Naive thymus-derived CD8-positive, alpha-beta T cell (primary cell): Measurements from ENCODE around the gene ARFRP1. TPM values are rescaled to one million over a fixed set of nuclear protein-coding genes. Genes with fewer than 3 reads are reported as not detected.

Experiments used
- ATAC-seq, 2 donors: fragments of 150-1000 bp; cut with Tn5 transposase in 1 of 2; sonication (Bioruptor Pico), chemical (Tn5 transposase) in 1 of 2; 1 replicate in 1 of 2; 2 replicates in 1 of 2; pipeline ENCODE4 v1.10.0; 2021; ENCODE audit warnings: mild to moderate bottlenecking in 2 of 2, moderate library complexity in 2 of 2
- POLR2A ChIA-PET: fragments of 350-600 bp; sonication (Branson Sonifier 250); formaldehyde crosslinking; loops from one replicate; lab custom pipeline; 2021; ENCODE audit warnings: antibody characterized with exemption; lab: Charles Lee
- DNase-seq, 10 donors: peaks; one replicate each; pipeline versions ENCODE4 v3.0.0 to v3.0.0-alpha.2; 2020 to 2022
- H3K27ac Mint-ChIP-seq, 10 donors: one replicate each; pipeline ENCODE4 v1.8.0; 2020 to 2022; ENCODE audit warnings: mild to moderate bottlenecking in 10 of 10, mixed read lengths in 10 of 10, moderate library complexity in 4 of 10, inconsistent platforms in 1 of 10
- H3K27me3 Mint-ChIP-seq, 5 donors: one replicate each; pipeline ENCODE4 v1.8.0; 2021 to 2022; ENCODE audit warnings: mixed read lengths in 5 of 5
- H3K36me3 Mint-ChIP-seq, 3 donors: one replicate each; pipeline ENCODE4 v1.8.0; 2020 to 2022; ENCODE audit warnings: mixed read lengths in 3 of 3, mild to moderate bottlenecking in 2 of 3, inconsistent platforms in 1 of 3
- H3K4me1 Mint-ChIP-seq, 4 donors: one replicate each; pipeline ENCODE4 v1.8.0; 2021 to 2022; ENCODE audit warnings: mixed read lengths in 4 of 4
- H3K4me3 Mint-ChIP-seq, 10 donors: one replicate each; pipeline ENCODE4 v1.8.0; 2020 to 2022; ENCODE audit warnings: mild to moderate bottlenecking in 10 of 10, mixed read lengths in 10 of 10, moderate library complexity in 6 of 10, inconsistent platforms in 1 of 10
- H3K9me3 Mint-ChIP-seq, 9 donors: one replicate each; pipeline ENCODE4 v1.8.0; 2020 to 2022; ENCODE audit warnings: mixed read lengths in 9 of 9, mild to moderate bottlenecking in 3 of 9, inconsistent platforms in 1 of 9, moderate library complexity in 1 of 9
- polyA plus RNA-seq, 3 donors: library from polyadenylated mRNA; unstranded; fragments of 300-500 nt; fragmentation: Illumina TruSeq; gene quantifications; one replicate each; pipeline ENCODE4 v1.2.3, GENCODE V29; 2021
- total RNA-seq, 8 experiments: library from RNA in 2 of 8; stranded (reverse) in 2 of 8; gene quantifications; one replicate each; pipeline ENCODE4 v1.2.3 and lab custom pipeline; 2021 to 2026

The ARFRP1 gene
- total and polyA plus RNA-seq, 5 experiments from 2014 or later: 60.1 to 108 (median 92.1) TPM

GRCh38 chr20:63718996-63719395 lies 11.2 kb upstream of the ARFRP1 start:
- POLR2A ChIA-PET: interaction anchor here (0.6 to 1.6 kb wide), 3 partner anchors 8 to 11 kb away, joined by 3 to 17 read pairs (median 3); partner anchors contain the start of genes ARFRP1 and ZGPAT
- no peak for DNase-seq
- H3K9me3 Mint-ChIP-seq: peaks cover 0 to 31% (median 9%) of the 10 kb centered on the region in 9 donors
- H3K4me1 Mint-ChIP-seq: peaks cover 18 to 62% (median 52%) of the 10 kb centered on the region in 4 donors
- peak overlapping the region in 1 of 10 donors; percentile 11 for H3K4me3 Mint-ChIP-seq
- H3K36me3 Mint-ChIP-seq: peaks cover 14 to 81% (median 48%) of the 10 kb centered on the region in 3 donors
- H3K27me3 Mint-ChIP-seq: no peaks in the 10 kb centered on the region
- ATAC-seq: no peak
- H3K27ac Mint-ChIP-seq: peak overlapping the region in 3 of 10 donors; percentile 3 to 27 (median 24)

GRCh38 chr20:63714858-63715257 lies 7.1 kb upstream of the ARFRP1 start:
- Mint-ChIP-seq H3K9me3 (peaks cover 0 to 27% (median 9%) of the 10 kb centered on the region in 9 donors), H3K27me3 (no peaks in the 10 kb centered on the region), H3K36me3 (peaks cover 12 to 91% (median 61%) of the 10 kb centered on the region in 3 donors), H3K4me1 (peaks cover 24 to 64% (median 53%) of the 10 kb centered on the region in 4 donors), H3K27ac (no peak overlapping the region), H3K4me3 (no peak overlapping the region)
- ATAC-seq: no peak
- DNase-seq: no peak
- POLR2A ChIA-PET: interaction anchor here (0.5 to 2.7 kb wide), 2 partner anchors 9 to 22 kb away, joined by 6 to 10 read pairs; partner anchors contain the start of gene LIME1

GRCh38 chr20:63712191-63712590 lies 4.4 kb upstream of the ARFRP1 start:
- Mint-ChIP-seq H3K4me1 (peaks cover 28 to 63% (median 59%) of the 10 kb centered on the region in 4 donors), H3K36me3 (peaks cover 5 to 81% (median 50%) of the 10 kb centered on the region in 3 donors), H3K27me3 (no peaks in the 10 kb centered on the region), H3K4me3 (peak overlapping the region in 7 of 10 donors; percentile 0 to 68 (median 33)), H3K9me3 (peaks cover 0 to 21% (median 4%) of the 10 kb centered on the region in 9 donors), H3K27ac (peak overlapping the region in 4 of 10 donors; percentile 8 to 68 (median 40))
- DNase-seq (no peak), ATAC-seq (no peak)
- POLR2A ChIA-PET: interaction anchor here (0.8 to 7.1 kb wide), 3 partner anchors 25 to 268 kb away, joined by 3 to 162 read pairs (median 4); partner anchors contain the start of genes LIME1, PPDPF, SAMD10 and SLC2A4RG

- ATAC-seq (no peak), DNase-seq (no peak)
- Mint-ChIP-seq H3K9me3 (peaks cover 0 to 18% (median 3%) of the 10 kb centered on the region in 9 donors), H3K4me3 (peak overlapping the region in 9 of 10 donors; percentile 15 to 85 (median 67)), H3K27me3 (no peaks in the 10 kb centered on the region), H3K4me1 (peaks cover 29 to 64% (median 60%) of the 10 kb centered on the region in 4 donors), H3K36me3 (peaks cover 5 to 75% (median 42%) of the 10 kb centered on the region in 3 donors), H3K27ac (peak overlapping the region in 7 of 10 donors; percentile 10 to 84 (median 29))
- POLR2A ChIA-PET: interaction anchor here (0.5 to 7.1 kb wide), 3 partner anchors 26 to 849 kb away, joined by 3 to 162 read pairs (median 4); partner anchors contain the start of genes LIME1 and SLC2A4RG
These were observed 3.4 kb upstream of the ARFRP1 start for GRCh38 chr20:63711085-63711645.

- ATAC-seq (no peak), DNase-seq (no peak)
- Mint-ChIP-seq H3K9me3 (peaks cover 0 to 4% (median 0%) of the 10 kb centered on the region in 9 donors), H3K4me1 (peaks cover 29 to 62% (median 59%) of the 10 kb centered on the region in 4 donors), H3K27me3 (no peaks in the 10 kb centered on the region), H3K27ac (peak overlapping the region; percentile 57 to 92 (median 78)), H3K4me3 (peak overlapping the region; percentile 69 to 88 (median 78)), H3K36me3 (peaks cover 5 to 71% (median 23%) of the 10 kb centered on the region in 3 donors)
- POLR2A ChIA-PET: interaction anchor here (0.9 to 7.1 kb wide), 11 partner anchors 13 to 188 kb away, joined by 3 to 162 read pairs (median 8); partner anchors contain the start of genes LIME1, RTEL1 and SLC2A4RG
These were observed 1.4 kb upstream of the ARFRP1 start for GRCh38 chr20:63709149-63709527.

GRCh38 chr20:63708301-63709148 lies 749 bp upstream of the ARFRP1 start:
- Mint-ChIP-seq H3K27me3 (no peaks in the 10 kb centered on the region), H3K4me3 (peak overlapping the region; percentile 69 to 88 (median 78)), H3K4me1 (peaks cover 27 to 59% (median 57%) of the 10 kb centered on the region in 4 donors), H3K9me3 (no peaks in the 10 kb centered on the region), H3K36me3 (peaks cover 5 to 68% (median 20%) of the 10 kb centered on the region in 3 donors), H3K27ac (peak overlapping the region; percentile 57 to 92 (median 78))
- DNase-seq (peak in 3 of 10 donors; percentile 1 to 60 (median 27)), ATAC-seq (peak; percentile 7 to 16)
- POLR2A ChIA-PET: interaction anchor here (0.6 to 7.1 kb wide), 30 partner anchors 11 to 412 kb away, joined by 3 to 162 read pairs (median 6); partner anchors contain the start of genes GMEB2, LIME1, PRPF6 and PTK6

GRCh38 chr20:63706852-63707557 lies 771 bp downstream of the ARFRP1 start:
- Mint-ChIP-seq H3K27me3 (no peaks in the 10 kb centered on the region), H3K4me1 (peaks cover 25 to 54% (median 47%) of the 10 kb centered on the region in 4 donors), H3K27ac (peak overlapping the region; percentile 51 to 95 (median 92)), H3K4me3 (peak overlapping the region; percentile 84 to 95 (median 90)), H3K9me3 (no peaks in the 10 kb centered on the region), H3K36me3 (peaks cover 0 to 53% (median 12%) of the 10 kb centered on the region in 3 donors)
- DNase-seq: peak; percentile 46 to 80 (median 62)
- POLR2A ChIA-PET: interaction anchor here (0.6 to 7.1 kb wide), 30 partner anchors 9 to 413 kb away, joined by 3 to 162 read pairs (median 5); partner anchors contain the start of genes GMEB2, LIME1, PRPF6 and PTK6
- peak; percentile 55 to 69 for ATAC-seq

- H3K27ac Mint-ChIP-seq: peak overlapping the region; percentile 51 to 95 (median 92)
- DNase-seq: peak in 1 of 10 donors; percentile 46
- POLR2A ChIA-PET: interaction anchor here (1.5 to 7.1 kb wide), 10 partner anchors 8 to 158 kb away, joined by 3 to 162 read pairs (median 21); partner anchors contain the start of genes LIME1, RTEL1, SLC2A4RG and TNFRSF6B
- H3K4me3 Mint-ChIP-seq: peak overlapping the region; percentile 84 to 95 (median 90)
- no peak for ATAC-seq
- H3K4me1 Mint-ChIP-seq: peaks cover 23 to 47% (median 42%) of the 10 kb centered on the region in 4 donors
- peaks cover 0 to 44% (median 7%) of the 10 kb centered on the region in 3 donors for H3K36me3 Mint-ChIP-seq
- H3K27me3 Mint-ChIP-seq: no peaks in the 10 kb centered on the region
- H3K9me3 Mint-ChIP-seq: no peaks in the 10 kb centered on the region
These were observed 1.6 kb downstream of the ARFRP1 start for GRCh38 chr20:63706027-63706695.

- Mint-ChIP-seq H3K36me3 (peaks cover 0 to 37% (median 1%) of the 10 kb centered on the region in 3 donors), H3K27ac (peak overlapping the region in 5 of 10 donors; percentile 27 to 93 (median 90)), H3K27me3 (no peaks in the 10 kb centered on the region), H3K4me3 (peak overlapping the region in 8 of 10 donors; percentile 13 to 84 (median 43)), H3K4me1 (peaks cover 18 to 42% (median 35%) of the 10 kb centered on the region in 4 donors), H3K9me3 (no peaks in the 10 kb centered on the region)
- POLR2A ChIA-PET: interaction anchor here (1.5 to 7.1 kb wide), 4 partner anchors 8 to 79 kb away, joined by 3 to 162 read pairs (median 32); partner anchors contain the start of genes LIME1, SLC2A4RG and TNFRSF6B
- no peak for DNase-seq
- ATAC-seq: no peak
These were observed 2.3 kb downstream of the ARFRP1 start for GRCh38 chr20:63705232-63706026.

- H3K36me3 Mint-ChIP-seq: peaks cover 0 to 31% (median 0%) of the 10 kb centered on the region in 3 donors
- POLR2A ChIA-PET: interaction anchor here (1.2 to 2.5 kb wide), 2 partner anchors 32 to 51 kb away, joined by 3 to 7 read pairs; partner anchors contain the start of gene LIME1
These were observed 3.0 kb downstream of the ARFRP1 start for GRCh38 chr20:63704749-63705117.

More at GRCh38 chr20:63704749-63705117, 3.0 kb downstream of the ARFRP1 start:
- Mint-ChIP-seq H3K27ac (peak overlapping the region in 3 of 10 donors; percentile 46 to 90 (median 71)), H3K9me3 (no peaks in the 10 kb centered on the region), H3K4me1 (peaks cover 15 to 36% (median 31%) of the 10 kb centered on the region in 4 donors), H3K4me3 (peak overlapping the region in 2 of 10 donors; percentile 52 to 77), H3K27me3 (no peaks in the 10 kb centered on the region)
- DNase-seq (peak in 1 of 10 donors; percentile 45), ATAC-seq (no peak)
